CD14-positive monocyte (primary cell): ENCODE measurements around the gene LRP10. TPM values are rescaled to one million over a fixed set of nuclear protein-coding genes. Genes with fewer than 3 reads are reported as not detected.

ENCODE experiments used
- DNase-seq, 3 donors: peaks; one replicate each; pipeline ENCODE4 v3.0.0-alpha.2; 2011 to 2022
- H2AFZ ChIP-seq: 2 replicates; pipeline ENCODE4 v1.6.0; 2012; ENCODE audit warnings: mild to moderate bottlenecking, low read depth, low read length, inconsistent platforms; ENCODE audit not compliant: insufficient read depth, poor library complexity, severe bottlenecking
- H3K27ac ChIP-seq, 2 donors: 1 replicate in 1 of 2; 2 replicates in 1 of 2; pipeline ENCODE4 v1.5.1; 2012 to 2013; ENCODE audit warnings: low read length in 2 of 2, control low read depth in 1 of 2, inconsistent platforms in 1 of 2, low read depth in 1 of 2, mild to moderate bottlenecking in 1 of 2
- H3K27me3 ChIP-seq, 2 donors: one replicate each; pipeline versions ENCODE4 v1.6.0 to v1.6.1; 2011 to 2013; ENCODE audit warnings: low read length in 2 of 2; ENCODE audit not compliant: control insufficient read depth in 2 of 2, insufficient read depth in 2 of 2
- H3K36me3 ChIP-seq, 2 donors: replicated peaks in 1 of 2; 1 replicate in 1 of 2; 2 replicates in 1 of 2; pipeline versions ENCODE4 v1.5.1 to v1.6.1; 2012 to 2013; ENCODE audit warnings: low read length in 2 of 2, control low read depth in 1 of 2, inconsistent platforms in 1 of 2, mild to moderate bottlenecking in 1 of 2; ENCODE audit not compliant: insufficient read depth in 2 of 2, control insufficient read depth in 1 of 2
- H3K4me1 ChIP-seq, 2 donors: 1 replicate in 1 of 2; 2 replicates in 1 of 2; pipeline versions ENCODE4 v1.5.1 to v1.6.1; 2012 to 2013; ENCODE audit warnings: low read length in 2 of 2, control low read depth in 1 of 2, inconsistent platforms in 1 of 2, mild to moderate bottlenecking in 1 of 2, moderate library complexity in 1 of 2; ENCODE audit not compliant: insufficient read depth in 2 of 2, control insufficient read depth in 1 of 2
- H3K4me2 ChIP-seq: replicated peaks from 2 replicates; pipeline ENCODE3; 2012; ENCODE audit warnings: low read length, moderate library complexity, mild to moderate bottlenecking; ENCODE audit not compliant: poor library complexity, severe bottlenecking; ENCODE audit errors: extremely low read depth
- H3K4me3 ChIP-seq, 3 experiments: fragments of 200-600 bp in 1 of 3; sonication (generic) in 1 of 3; replicated peaks in 1 of 3; 1 replicate in 2 of 3; 2 replicates in 1 of 3; pipeline ENCODE4 v1.5.1; 2011 to 2013; ENCODE audit warnings: low read length in 3 of 3, mild to moderate bottlenecking in 3 of 3, control low read depth in 2 of 3, low read depth in 2 of 3, inconsistent platforms in 1 of 3, moderate library complexity in 1 of 3
- H3K79me2 ChIP-seq: 2 replicates; pipeline ENCODE4 v1.6.0; 2012; ENCODE audit warnings: mild to moderate bottlenecking, control low read depth, inconsistent platforms, low read length, moderate library complexity; ENCODE audit not compliant: insufficient read depth
- H3K9ac ChIP-seq: 2 replicates; pipeline ENCODE4 v1.6.0; 2017; ENCODE audit warnings: low read length, mild to moderate bottlenecking; ENCODE audit not compliant: insufficient read depth, poor library complexity, severe bottlenecking
- H3K9me3 ChIP-seq, 2 donors: replicated peaks in 1 of 2; 1 replicate in 1 of 2; 2 replicates in 1 of 2; pipeline versions ENCODE4 v1.5.1 to v1.6.1; 2012 to 2013; ENCODE audit warnings: low read length in 2 of 2, control low read depth in 1 of 2; ENCODE audit not compliant: control insufficient read depth in 1 of 2, insufficient read depth in 1 of 2
- H4K20me1 ChIP-seq: 2 replicates; pipeline ENCODE4 v1.6.0; 2012; ENCODE audit warnings: mild to moderate bottlenecking, low read length, control low read depth, moderate library complexity; ENCODE audit not compliant: insufficient read depth
- H3K27ac Mint-ChIP-seq, 7 donors: one replicate each; pipeline ENCODE4 v1.8.0; 2020; ENCODE audit warnings: mild to moderate bottlenecking in 7 of 7, mixed read lengths in 7 of 7, moderate library complexity in 6 of 7, inconsistent platforms in 2 of 7
- H3K27me3 Mint-ChIP-seq, 3 donors: one replicate each; pipeline ENCODE4 v1.8.0; 2021 to 2022; ENCODE audit warnings: low read depth in 3 of 3, mild to moderate bottlenecking in 3 of 3, mixed read lengths in 3 of 3, moderate library complexity in 3 of 3, inconsistent platforms in 1 of 3
- H3K36me3 Mint-ChIP-seq, 2 donors: one replicate each; pipeline ENCODE4 v1.8.0; 2020; ENCODE audit warnings: mixed read lengths in 2 of 2, inconsistent platforms in 1 of 2, mild to moderate bottlenecking in 1 of 2
- H3K4me1 Mint-ChIP-seq: one replicate; pipeline ENCODE4 v1.8.0; 2020; ENCODE audit warnings: mild to moderate bottlenecking, mixed read lengths
- H3K4me3 Mint-ChIP-seq, 2 donors: one replicate each; pipeline ENCODE4 v1.8.0; 2020; ENCODE audit warnings: mild to moderate bottlenecking in 2 of 2, mixed read lengths in 2 of 2, moderate library complexity in 1 of 2
- H3K9me3 Mint-ChIP-seq, 7 donors: one replicate each; pipeline ENCODE4 v1.8.0; 2020 to 2022; ENCODE audit warnings: mixed read lengths in 7 of 7, mild to moderate bottlenecking in 6 of 7, moderate library complexity in 6 of 7, inconsistent platforms in 2 of 7
- CTCF ChIP-seq: fragments of 200-600 bp; IDR thresholded peaks from one replicate; pipeline ENCODE4 v1.8.0; 2022; ENCODE audit warnings: antibody characterized with exemption, mild to moderate bottlenecking
- WGBS: methylation state at CpG from one replicate; pipeline ENCODE4 v1.1.5; 2013; ENCODE audit warnings: missing lambda C conversion rate; ENCODE audit not compliant: insufficient coverage; 5-methylcytosine and 5-hydroxymethylcytosine counted together
- intact Hi-C, 2 donors: fragments of 100-400 bp; cut with micrococcal nuclease; formaldehyde crosslinking; loops; one replicate each; pipeline versions ENCODE4 v1.15.0 to v1.15.1; 2023
- polyA plus RNA-seq, 3 donors: library from polyadenylated mRNA; depleted of rRNA in 1 of 3; unstranded in 2 of 3; stranded (reverse) in 1 of 3; fragments of 300-500 nt in 2 of 3; fragments of >200 nt in 1 of 3; fragmentation: Illumina TruSeq in 2 of 3; gene quantifications; 1 replicate in 2 of 3; 2 replicates in 1 of 3; pipeline ENCODE4 v1.2.3, GENCODE V29; 2012 to 2021

Gene LRP10
- polyA plus RNA-seq, 3 donors: 39.0 to 65.1 (median 51.5) TPM

- H3K4me1 ChIP-seq: peaks cover 33 to 52% of the 10 kb centered on the region in 2 donors
- no peak overlapping the region for H3K27ac ChIP-seq
- Mint-ChIP-seq H3K27ac (no peak overlapping the region), H3K9me3 (peaks cover 2 to 8% (median 5%) of the 10 kb centered on the region in 7 donors), H3K27me3 (peaks cover 23 to 27% (median 23%) of the 10 kb centered on the region in 3 donors), H3K4me1 (peaks cover 37% of the 10 kb centered on the region), H3K36me3 (peaks cover 36 to 38% of the 10 kb centered on the region in 2 donors), H3K4me3 (peak overlapping the region in 1 of 2 donors; percentile 50)
- TF ChIP-seq CTCF: no peak
- no peak overlapping the region for H3K9ac ChIP-seq
- peaks cover 17 to 22% of the 10 kb centered on the region in 2 donors for H3K36me3 ChIP-seq
- no peaks in the 10 kb centered on the region for H4K20me1 ChIP-seq
- H3K27me3 ChIP-seq: peaks cover 0 to 21% of the 10 kb centered on the region in 2 donors
- H3K4me2 ChIP-seq: no peak overlapping the region
- WGBS: 95% methylated on average over 2 of the region's 3 CpGs
- no peaks in the 10 kb centered on the region for H3K9me3 ChIP-seq
- no peak overlapping the region for H3K4me3 ChIP-seq
- H3K79me2 ChIP-seq: peaks cover 3% of the 10 kb centered on the region
- DNase-seq: no peak
- intact Hi-C loops: no loop called here
- H2AFZ ChIP-seq: no peak overlapping the region
Observed at GRCh38 chr14:22835505-22835904, 36.0 kb upstream of the LRP10 start.

GRCh38 chr14:22836301-22837113 lies 35.0 kb upstream of the LRP10 start, which contains the start of gene MMP14:
Gene MMP14, plus strand, starts transcription at chr14:22836585. Its CDS starts 233 bp downstream, at chr14:22836818.
- Histone ChIP-seq H3K27me3 (peaks cover 0 to 21% of the 10 kb centered on the region in 2 donors), H3K4me1 (peaks cover 29 to 43% of the 10 kb centered on the region in 2 donors), H3K4me3 (peak within 1 kb of the TSS; percentile 44 to 82 (median 77)), H3K27ac (peak within 1 kb of the TSS; percentile 14 to 15), H3K9ac (peak within 1 kb of the TSS; percentile 68), H3K79me2 (no peaks in the 10 kb centered on the region), H3K4me2 (peak within 1 kb of the TSS; percentile 98), H3K36me3 (peaks cover 17 to 22% of the 10 kb centered on the region in 2 donors), H3K9me3 (peaks cover 0 to 3% of the 10 kb centered on the region in 2 donors), H2AFZ (peak within 1 kb of the TSS; percentile 88), H4K20me1 (no peaks in the 10 kb centered on the region)
- peak within 1 kb of the TSS; percentile 78 to 95 (median 84) for H3K27ac Mint-ChIP-seq
- H3K4me1 Mint-ChIP-seq: peaks cover 38% of the 10 kb centered on the region
- H3K9me3 Mint-ChIP-seq: peaks cover 3 to 12% (median 7%) of the 10 kb centered on the region in 7 donors
- H3K36me3 Mint-ChIP-seq: peaks cover 33 to 37% of the 10 kb centered on the region in 2 donors
- peak in 1 of 3 donors; percentile 33 for DNase-seq
- peaks cover 23 to 31% (median 23%) of the 10 kb centered on the region in 3 donors for H3K27me3 Mint-ChIP-seq
- H3K4me3 Mint-ChIP-seq: peak within 1 kb of the TSS; percentile 100
- 3% methylated on average over 35 of the region's 46 CpGs for WGBS
- intact Hi-C loops: no loop called here
- TF ChIP-seq CTCF: no peak
